Esophagus squamous epithelium (tissue), 4 donors: ENCODE measurements around the gene FOXA2.

Experiments used
- POLR2A ChIP-seq, 4 donors: fragments of 450-650 bp; IDR thresholded peaks; one replicate each; pipeline ENCODE4 v1.6.1; 2017; ENCODE audit warnings: antibody characterized with exemption in 4 of 4, mild to moderate bottlenecking in 4 of 4, moderate library complexity in 3 of 4
- TF ChIP-seq, protein P1 (sequence below), 6 experiments: fragments of 450-650 bp in 4 of 6; fragments of 200-600 bp in 2 of 6; sonication (generic) in 2 of 6; IDR thresholded peaks; one replicate each; pipeline ENCODE4 v1.5.1; 2016 to 2019; ENCODE audit warnings: antibody characterized with exemption in 6 of 6, mild to moderate bottlenecking in 4 of 6, moderate library complexity in 4 of 6

DNA sequence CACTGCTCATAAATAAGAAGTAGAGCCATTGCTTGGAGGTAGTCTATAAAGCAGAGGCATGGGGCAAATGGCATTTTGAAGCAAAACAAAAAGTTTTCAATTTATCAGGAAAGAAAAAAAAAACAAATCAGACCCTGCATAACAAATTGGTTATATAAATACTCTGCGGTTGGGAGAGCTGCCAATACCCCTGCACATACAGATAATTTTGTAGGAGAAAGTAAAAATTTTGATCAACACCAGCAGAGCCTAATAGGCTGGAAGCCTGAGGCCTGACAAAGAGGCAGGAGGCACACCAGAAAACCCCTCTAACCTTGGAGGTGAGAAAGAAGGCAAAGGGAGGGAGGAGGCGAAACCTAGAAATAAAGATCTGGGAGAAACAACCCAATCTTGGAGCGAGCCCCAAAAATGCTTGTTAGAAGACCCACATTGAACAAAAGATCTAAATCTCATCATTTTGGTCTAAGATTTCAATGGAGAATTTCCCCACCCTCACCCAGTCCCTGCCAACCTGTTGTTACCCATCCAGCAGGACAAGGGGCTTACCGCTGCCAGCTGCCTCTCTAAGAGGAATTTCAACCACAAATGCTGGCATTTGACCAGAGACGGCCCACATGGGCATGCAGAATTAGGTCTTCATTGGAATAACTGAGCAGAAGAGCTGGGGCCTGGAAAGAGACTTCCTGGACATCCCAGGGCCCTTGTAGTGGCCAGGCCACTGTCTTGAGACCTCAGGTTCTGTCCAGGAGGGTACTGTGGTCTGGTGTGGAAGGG, 28.4 kb downstream of the FOXA2 start:
- TF ChIP-seq, protein P1, sequence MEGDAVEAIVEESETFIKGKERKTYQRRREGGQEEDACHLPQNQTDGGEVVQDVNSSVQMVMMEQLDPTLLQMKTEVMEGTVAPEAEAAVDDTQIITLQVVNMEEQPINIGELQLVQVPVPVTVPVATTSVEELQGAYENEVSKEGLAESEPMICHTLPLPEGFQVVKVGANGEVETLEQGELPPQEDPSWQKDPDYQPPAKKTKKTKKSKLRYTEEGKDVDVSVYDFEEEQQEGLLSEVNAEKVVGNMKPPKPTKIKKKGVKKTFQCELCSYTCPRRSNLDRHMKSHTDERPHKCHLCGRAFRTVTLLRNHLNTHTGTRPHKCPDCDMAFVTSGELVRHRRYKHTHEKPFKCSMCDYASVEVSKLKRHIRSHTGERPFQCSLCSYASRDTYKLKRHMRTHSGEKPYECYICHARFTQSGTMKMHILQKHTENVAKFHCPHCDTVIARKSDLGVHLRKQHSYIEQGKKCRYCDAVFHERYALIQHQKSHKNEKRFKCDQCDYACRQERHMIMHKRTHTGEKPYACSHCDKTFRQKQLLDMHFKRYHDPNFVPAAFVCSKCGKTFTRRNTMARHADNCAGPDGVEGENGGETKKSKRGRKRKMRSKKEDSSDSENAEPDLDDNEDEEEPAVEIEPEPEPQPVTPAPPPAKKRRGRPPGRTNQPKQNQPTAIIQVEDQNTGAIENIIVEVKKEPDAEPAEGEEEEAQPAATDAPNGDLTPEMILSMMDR (IDR thresholded peaks at IDR 0.05), result no peak
- no peak for TF ChIP-seq POLR2A (IDR thresholded peaks at IDR 0.05)
